Measurements from ENCODE around the gene PVALB.

The PVALB gene

DNA sequence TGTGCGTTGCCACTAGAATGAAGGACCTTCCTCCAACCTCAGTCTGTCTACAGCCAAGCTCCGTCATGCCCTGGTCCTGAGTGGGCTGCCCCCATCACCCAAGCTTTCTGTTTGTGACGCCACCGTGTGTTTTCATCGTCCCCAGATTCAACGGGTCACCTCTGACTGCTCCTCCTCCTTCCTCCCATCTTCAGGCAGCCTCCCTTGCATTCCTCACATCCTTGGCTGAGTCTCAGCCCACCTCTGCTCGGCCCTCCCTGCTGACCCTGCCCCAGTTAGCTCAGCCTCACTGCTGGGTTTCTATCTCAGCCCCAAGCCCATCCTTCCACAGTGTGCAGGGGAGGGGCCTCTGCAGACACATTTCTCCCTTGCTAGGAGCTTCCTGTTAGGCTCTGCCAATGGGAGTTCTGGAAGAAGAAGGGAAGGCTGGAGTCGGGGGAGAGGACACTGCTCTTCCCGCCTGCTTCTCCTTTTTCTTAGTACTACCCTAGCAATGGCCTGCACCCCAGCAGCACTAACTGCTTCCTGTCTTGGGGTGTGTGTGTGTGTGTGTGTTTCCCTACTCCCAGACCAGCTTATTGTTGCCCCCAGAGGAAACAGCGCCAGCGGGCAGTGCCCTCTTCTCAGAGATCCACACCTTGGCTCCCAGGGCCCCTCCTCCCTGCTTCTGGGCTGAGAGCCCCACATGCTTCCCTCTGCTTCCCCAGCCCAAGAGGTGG, 46.2 kb downstream of the PVALB start:
- no peak for DNase-seq

DNA sequence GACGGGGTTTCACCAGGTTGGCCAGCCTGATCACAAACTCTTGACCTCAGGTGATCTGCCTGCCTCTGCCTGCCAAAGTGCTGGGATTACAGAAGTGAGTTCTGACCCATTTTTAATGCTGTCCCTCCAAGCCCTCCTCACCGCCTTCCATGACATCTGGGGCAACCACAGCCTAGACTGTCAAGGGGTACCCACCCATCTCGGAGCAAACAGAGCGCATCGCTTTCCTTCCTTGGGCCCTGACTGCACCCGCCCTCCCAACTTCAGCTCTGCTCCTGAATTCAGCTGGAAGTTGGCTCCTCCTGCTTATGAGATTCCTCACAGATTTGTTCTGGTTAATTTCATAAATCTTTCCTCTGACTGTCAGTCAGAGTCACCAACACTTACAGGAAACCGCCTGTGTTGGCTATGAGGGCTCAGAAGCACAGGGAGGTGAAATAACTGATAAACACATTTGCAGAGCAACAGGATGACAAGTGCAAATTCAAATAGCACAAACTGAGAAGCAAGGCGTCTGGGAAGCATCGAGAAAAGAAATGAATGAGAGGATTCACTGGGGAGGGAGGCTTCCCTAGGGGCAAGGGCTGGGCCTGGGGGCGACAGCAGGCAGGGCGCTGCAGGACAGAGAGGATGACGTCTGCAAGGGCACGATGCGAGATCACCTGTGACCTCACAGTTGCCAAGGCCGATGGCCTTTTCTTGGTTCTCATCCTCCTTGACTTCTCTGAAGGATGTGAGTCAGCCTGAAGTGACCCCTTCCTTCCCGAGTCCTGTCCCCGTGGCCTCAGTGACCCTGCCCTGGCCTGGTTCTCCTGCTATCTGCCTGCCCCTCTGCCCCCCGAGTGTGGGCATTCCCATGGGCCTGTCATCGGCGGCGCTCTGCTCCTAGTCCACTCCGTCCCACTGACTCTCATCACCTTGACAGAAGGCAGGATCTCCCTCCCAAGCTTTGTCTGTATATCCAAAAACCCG, 47.0 kb downstream of the PVALB start:
- no peak for DNase-seq

DNA sequence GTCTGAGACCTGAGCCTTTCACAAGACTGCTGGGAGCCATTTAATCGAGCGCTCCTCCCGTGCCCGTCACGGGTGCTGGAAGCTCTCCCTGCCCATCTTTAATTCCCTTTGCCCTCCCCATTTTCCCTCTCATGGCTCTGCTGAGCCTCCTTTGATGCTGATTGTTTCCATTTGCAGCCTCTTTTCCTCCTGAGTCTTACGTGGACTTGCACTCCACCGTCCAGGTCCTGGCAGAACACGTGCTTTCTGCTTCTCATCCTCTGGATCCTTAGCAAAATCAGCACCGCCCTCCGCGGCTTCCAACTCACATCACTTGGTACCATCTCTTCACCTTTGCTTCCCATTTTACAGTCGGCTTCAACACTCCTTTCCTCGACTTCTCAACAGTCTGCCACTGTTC, 48.2 kb downstream of the PVALB start:
- DNase-seq = no peak

DNA sequence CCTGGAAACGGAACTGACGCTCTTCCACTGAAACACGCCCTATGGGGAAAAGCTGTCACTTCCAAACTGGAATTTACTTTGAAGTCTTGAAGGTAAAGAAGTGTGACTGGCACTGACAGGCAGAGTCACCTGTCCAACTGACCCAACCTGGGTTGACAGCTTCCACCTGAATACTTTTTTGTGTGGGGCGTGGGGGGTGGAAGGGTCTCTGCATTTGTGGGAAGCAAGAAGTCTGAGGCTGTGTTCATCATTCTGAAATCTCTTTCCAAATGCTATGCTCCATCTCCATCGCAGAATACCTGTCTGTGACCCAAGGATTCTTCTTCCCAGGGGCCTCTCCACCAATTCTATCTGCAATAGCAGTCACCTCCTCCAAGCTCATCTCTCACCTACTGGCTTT, 48.7 kb downstream of the PVALB start:
- DNase-seq = no peak

DNA sequence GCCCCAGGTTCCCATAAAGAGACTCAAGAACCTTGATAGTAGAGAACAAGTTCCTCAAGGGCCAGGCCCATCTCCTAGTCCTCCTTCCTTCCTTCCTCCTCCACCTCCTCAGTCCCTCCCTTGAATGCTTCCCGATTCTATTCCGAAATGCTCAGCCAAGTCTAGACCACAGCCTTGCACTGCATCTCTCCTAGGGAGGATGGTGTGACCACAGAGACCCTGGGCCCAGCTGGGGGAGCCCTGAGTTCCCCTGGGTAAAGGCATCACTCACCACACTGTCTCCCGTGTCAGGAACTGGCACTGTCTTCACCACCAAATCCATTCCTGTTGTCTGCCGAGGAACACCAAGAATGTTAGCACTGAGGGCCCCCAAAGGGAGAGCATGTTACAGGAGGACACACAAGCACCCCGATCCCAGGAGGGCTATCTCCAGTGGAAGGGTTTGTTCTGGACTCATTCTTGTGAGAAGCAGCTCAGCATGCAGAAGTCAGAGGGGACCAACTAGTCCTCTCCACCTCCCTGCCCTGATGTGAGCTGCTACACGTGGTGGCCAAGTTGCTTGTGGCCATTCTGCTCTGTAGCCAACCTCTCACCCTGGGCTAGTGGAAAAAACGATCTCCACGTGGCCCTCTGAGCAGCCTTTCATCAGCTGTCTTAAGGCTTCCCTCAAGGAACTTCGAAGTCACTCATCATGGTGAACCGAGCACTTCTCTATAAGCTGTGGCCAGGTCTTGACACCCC, 49.6 kb downstream of the PVALB start:
- DNase-seq = no peak

DNA sequence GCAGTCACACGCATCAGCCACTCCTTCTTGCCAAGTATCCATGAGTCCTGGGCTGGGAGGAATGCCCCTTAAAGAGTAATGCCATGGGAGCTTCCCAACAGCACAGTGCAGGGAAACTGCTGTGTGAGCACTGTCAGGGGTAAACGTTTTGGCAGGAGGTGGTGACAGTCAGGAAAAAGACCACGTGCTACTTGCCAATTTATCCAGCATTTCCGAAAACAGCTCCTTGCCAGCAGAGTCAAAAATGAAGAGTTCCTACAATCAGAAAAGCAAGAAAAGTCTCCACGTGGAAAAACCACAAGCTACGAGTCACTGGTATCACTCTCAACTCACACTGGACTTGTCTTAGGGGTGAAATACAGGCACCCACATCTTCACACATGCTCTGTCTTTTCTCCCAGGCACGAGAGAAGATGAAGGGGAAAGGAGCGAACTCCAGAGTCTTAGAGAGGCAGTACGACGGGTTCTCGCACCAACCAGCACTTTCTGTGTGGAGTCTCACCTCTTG, 50.8 kb downstream of the PVALB start:
- DNase-seq = no peak

DNA sequence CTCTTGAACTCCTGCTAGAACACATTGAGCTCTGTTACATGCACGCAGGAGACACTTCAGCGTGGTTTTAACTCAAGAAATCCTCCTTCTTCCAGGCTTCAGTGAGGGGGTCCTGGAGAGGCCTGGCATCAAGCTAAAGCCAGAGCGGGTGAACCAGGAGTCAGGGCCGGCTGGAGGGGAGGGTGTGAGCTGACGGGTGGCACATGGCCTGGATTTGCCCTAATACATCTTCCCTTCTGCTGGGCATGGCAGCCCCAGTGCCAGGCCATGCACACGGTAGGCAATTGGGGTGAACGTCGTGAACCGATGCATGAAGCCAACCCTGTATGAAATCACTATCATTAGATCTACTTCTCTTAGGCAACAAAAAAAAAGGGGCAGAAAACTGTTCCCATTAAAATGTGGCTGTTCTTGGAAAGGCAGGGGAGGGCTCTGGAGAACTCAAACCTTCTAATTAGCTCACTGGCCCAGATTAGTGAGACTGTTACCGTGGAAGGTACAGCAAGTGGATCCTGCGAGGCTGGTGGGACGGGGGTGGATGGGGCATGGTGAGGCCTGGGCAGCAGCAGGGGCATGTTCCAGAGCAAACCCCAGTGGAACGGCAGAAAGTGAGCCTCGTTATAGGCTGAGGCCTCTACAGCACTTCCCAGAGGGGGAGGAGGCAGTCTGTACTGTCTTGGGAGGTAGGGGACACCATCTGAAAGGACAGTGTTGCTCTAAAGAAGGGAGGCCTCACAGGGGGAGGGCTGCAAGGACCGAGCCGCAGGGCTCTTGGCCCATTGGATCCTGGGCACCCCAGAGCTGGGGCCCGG, 51.5 kb downstream of the PVALB start:
- no peak for DNase-seq

DNA sequence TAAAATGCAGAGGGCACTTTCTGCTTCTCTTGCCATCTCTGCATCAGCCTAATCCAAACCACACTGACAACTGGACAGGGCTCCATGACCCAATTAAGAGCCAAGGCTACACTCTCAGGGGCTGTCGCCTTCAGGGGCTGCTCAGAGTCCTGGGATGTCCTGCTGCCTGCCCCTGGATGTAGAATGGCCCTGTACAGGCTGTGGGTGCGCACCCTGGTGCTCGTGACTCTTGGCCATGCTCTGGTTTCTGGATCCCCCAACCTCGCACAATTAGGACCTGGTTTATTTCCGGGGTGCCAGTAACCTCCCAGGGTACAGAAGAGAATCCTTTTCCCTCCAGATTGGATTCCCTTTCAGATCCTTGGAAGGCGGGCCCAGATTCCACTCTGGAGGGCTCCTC, 52.2 kb downstream of the PVALB start:
- DNase-seq = no peak

DNA sequence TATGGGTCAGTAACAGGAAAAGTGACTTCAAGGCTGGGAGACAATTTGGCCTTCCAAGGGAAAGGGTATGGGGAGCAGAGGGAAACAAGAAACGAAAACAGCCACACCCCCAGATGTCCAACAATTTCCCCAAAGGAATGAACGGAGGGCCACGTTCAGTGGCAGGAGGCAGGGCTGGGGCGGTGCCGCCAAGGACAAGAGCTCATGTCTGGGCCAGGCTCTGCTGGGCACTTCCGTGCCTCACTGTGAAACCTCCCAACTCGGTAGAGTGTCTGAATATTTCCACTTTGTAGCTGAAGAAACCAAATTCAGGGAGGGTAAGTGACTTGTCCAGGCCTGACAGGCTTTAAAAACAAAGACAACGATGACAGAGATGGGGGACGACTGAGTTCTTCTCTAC, 52.8 kb downstream of the PVALB start:
- DNase-seq = no peak

DNA sequence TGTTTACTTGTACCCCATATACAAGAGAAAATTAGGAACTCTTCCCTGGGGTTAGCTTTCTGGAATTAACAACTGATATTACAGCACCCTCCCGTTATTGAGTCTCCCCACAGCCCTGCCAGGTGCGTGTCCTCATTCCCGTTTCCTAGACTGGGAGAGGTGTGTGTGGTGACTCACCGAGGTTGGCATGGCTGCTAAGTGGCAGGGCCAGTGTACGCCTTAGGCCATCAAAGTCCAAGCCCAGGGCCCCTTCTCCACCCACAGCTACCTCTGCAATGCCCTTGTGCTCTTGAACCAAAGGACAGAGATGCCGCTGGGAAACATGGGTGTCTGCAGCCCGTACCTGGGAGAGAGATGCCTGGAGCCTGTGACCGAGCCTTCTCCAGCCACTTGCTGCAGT, 53.3 kb downstream of the PVALB start:
- DNase-seq = no peak

DNA sequence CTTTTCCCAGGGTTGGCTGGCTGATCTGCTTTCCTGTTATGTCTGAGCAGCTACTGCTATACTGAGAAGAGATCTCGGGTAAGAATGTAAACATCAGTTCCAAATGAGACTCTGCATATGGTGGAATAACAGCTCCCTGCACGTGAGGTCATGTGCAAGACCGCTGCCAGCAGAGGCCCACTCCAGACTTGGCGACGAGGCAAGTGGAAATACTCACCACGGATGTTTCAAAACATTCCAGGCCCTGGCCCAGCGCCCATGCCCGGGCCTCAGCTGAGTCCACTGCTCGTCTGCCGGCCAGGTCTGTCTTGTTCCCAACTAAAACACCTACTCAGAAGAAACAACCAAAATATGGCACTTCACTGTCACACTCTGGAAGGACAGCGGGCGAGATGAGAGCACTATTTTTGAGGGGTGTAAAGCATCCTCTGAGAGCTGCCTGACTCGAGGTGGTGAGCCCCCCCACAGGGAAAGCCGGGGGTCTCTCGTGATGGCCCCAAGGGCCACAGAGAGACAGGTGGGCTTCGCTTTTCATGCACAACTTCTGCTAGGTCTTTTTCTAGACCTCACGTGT, 54.1 kb downstream of the PVALB start:
- no peak for DNase-seq

DNA sequence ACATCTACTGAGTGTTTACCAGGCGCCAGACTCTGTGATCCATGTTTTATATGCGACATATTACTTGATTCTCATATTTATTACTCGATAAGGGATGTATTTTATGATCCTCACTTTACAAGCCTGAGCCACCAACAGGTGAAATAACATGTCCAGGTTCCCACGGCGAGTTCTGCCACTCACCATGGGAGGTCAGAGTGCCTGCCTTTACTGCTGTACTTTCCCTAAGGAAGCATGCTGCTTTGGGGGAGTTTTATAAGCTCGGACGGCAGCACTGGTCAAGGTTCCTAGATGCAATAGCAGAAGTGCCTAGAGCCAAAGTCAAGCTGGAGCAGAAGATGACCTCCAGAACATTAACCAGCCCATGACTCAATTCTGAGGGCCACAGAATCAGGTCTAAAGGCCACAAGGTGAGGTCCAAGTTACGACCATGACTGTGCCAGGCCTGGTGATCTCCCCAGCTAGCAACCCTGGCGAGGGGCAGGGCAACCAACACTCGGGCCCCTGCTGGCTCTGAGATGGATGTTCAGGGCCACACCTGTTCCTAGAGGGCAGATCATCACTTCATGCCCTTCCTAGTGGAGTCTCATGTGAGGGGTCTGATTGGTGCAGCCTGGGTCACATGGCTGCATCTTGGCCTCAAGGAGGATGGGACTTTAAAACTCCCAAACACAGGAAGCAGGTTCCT, 55.1 kb downstream of the PVALB start:
- DNase-seq = no peak

DNA sequence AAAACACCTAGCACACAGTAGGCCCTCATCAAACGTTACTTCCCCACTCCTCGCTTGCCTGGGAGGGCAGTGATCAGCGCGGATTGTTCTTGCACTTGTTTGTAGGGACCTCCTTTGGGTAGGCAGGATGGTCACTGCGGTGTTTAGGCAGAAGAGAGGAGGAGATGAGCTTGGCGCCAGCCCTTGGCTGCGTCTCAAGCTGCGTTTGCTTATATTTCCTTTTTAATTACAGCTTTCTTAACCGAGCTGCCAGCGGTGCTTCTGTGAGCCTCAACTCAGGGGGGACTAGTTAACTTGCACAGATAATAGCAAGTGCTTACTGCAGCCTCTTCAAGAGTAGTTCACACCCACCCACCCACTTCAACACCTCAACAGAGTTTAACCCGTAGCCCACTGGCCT, 56.0 kb downstream of the PVALB start:
- DNase-seq = no peak

DNA sequence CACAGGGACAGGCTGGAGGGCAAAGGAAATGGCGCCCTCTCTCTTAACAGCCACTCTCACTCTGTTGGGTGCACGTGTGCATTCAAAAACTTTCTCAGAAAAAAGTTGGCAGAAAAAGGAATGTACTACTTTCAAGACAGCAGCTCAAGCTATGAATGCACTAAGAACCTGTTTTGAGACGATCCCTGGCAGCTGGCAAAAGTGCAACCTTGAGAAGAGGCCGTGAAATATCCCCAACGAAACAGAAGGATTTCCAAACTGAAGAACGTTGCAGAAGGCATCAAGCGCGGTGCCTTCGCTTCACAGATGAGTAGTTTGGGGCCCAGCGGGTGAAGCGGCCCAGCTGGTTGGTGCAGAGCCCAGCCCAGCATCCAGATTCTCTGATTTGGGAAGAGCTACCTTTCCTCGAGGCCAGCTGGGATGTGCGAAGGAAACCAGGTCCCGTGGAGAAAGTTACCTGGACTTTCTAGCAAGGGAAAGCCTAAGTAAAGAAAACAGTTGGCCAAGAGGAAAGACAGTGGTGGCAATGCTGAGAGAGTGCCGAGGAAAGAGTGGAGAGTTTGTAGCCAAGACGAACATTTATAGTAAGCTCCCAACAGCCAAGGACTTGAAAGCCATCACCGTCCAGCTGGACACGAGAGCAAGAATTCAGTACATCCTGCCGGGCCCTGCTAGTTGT, 57.2 kb downstream of the PVALB start:
- no peak for DNase-seq

DNA sequence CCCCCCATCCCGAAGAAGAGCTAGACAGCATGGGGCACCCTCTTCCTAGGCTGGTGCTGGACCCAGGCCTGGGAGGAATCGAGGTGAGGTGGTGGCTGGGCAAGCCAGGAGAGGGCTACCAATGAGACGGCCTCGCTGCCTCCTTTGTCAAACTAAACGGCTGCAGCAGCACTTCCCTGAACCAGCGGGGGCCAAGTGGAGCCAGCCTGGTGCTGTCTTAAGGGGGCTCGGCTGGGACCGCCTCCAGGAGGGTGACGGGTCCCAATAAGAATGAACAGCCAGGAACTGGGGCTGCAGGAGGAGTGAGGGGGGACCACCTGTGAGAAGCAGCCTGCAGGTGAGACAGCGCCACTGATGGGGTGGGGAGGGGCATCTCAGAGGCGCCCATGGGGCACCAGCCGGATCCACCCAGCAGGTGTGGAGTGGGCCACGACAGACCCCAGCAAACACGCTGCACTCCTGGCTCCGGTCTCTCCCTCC, 58.0 kb downstream of the PVALB start:
- DNase-seq = no peak

DNA sequence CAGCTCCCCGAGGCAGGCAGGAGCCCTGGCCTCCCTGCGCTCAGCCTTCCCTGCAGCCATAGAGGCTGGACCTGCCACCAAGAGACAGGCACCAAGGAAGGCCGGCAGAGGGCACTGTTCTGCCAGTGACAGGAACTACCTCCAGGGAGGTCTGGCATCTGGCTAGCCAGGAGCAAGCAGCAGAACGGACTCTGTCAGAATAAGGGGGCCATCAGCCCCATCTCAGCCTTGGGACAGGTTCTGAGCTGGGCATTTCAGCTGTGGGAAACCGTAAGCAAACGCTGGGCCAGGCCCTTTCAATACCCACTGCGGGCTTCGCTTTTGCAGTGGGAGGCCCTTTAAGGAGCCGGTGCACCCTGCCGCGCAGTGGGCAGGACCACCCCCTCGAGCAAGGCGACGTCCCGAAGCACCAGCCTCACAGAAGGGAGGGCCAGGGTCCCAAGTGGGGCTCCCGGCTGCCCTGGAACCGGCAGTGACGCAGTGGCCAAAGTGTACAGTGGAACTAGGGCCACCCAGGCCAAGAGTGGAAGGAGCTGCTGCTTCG, 59.1 kb downstream of the PVALB start:
- peak in 1 of 2 experiments; percentile 63 for DNase-seq

DNA sequence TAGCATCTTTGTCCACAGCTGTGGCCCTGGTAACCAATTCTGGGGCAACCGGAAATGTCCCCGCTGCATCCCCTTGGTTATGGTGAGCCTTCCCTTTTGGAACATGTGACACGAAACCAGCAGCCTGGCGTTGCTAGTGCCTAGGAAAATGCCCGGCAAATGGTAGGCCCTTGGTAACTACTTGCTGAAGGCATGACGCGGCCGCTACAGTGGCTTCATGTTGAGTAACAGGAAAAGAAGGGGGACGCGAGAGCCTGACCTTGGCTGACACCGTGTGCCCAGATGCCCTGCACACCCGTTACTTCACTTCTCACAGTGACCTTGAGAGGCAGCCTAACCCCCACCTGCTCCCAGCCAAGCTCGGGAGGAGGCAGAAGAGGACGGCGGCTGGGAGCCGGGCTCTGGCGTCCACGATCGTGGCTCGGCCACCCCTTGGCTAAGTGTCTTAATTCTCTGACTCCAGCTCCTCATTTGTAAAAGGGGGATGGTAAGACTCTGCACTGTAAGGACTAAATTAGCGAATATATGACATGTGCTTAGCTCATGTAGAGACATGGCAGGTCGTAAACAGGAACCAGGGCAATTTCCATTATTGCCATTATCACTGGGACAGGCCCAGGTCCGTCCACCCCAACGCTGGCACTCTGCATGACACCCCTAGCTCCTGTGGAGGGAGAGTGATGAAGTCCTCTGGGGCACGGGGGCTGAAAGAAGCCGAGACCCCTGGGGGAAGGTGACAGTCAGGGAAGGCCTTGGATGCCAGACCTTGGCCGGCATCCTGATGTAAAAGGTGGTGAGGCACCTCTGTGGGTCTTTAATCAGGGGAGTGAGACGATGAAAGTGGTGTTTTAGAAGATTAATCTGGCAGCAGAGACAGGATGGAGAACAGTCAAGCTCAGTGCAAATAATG, 59.8 kb downstream of the PVALB start:
- no peak for DNase-seq

DNA sequence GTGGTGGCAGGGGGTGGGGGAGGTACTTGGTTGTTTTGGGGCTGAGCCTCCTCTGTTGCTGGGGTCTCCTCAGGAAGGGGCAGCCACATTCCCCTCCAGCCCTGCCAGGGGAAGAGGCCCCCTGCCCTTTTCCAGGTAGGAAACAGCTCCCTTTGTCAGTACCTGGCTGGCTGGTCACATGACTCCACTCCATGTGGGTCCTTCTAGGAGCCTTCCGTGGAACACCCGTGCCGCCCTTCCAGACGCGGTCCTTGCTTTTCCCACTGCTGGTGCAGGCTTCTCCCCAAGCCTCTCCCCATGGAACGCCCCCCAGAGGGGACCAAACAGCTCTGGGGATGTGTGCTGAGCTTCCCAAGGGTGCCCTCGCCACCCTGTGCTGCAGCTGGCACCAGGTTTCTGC, 60.8 kb downstream of the PVALB start:
- no peak for DNase-seq

DNA sequence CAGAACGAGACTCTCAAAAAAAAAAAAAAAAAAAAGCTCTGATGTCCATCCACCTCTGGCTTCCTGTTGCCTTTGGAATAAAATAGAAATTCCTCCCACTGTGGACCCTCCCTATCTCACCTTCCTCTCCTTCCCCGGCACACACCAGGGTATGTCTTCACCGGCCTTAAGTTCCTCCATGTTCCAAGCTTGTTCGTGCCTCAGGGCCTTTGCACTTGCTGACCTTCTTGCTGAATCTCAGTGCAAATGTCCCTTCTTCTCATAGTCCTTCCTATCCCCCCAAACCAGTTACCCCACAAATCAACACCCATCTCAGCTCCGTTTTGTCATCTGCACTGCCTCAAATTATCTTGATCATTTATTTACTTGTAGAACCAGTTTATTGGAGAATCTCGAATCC, 61.5 kb downstream of the PVALB start:
- no peak for DNase-seq
